ENCODE results near the gene TCHP.

Gene TCHP

GRCh38 chr12:109961201-109961600 lies 61.1 kb downstream of the TCHP start:
- peaks cover 59% of the 10 kb centered on the region for H3K36me3 ChIP-seq
- no peak for DNase-seq
- H3K4me3 ChIP-seq (ENCODE audit: low read depth, low read length), result no peak overlapping the region
- no peak overlapping the region for H3K27ac ChIP-seq
- no peak for TF ChIP-seq CTCF (IDR thresholded peaks at IDR 0.05; ENCODE audit: low read depth, low read length)
- H3K9me3 ChIP-seq (ENCODE audit: severe bottlenecking), result no peaks in the 10 kb centered on the region
- no peaks in the 10 kb centered on the region for H3K27me3 ChIP-seq (ENCODE audit: insufficient read depth, low read depth, severe bottlenecking)

- no peak for TF ChIP-seq CTCF (IDR thresholded peaks at IDR 0.05; ENCODE audit: low read depth, low read length)
- DNase-seq, result no peak
- H3K27ac ChIP-seq, result no peak overlapping the region
- H3K4me3 ChIP-seq (ENCODE audit: low read depth, low read length), result no peak overlapping the region
- H3K36me3 ChIP-seq, result peaks cover 59% of the 10 kb centered on the region
- no peaks in the 10 kb centered on the region for H3K27me3 ChIP-seq (ENCODE audit: insufficient read depth, low read depth, severe bottlenecking)
- no peaks in the 10 kb centered on the region for H3K9me3 ChIP-seq (ENCODE audit: severe bottlenecking)
Observed at GRCh38 chr12:109961612-109962011, 61.5 kb downstream of the TCHP start.

GRCh38 chr12:109962398-109962797 lies 62.3 kb downstream of the TCHP start:
- Histone ChIP-seq H3K27ac (no peak overlapping the region; the same call in 1 of the 2 replicates), H3K9me3 (ENCODE audit: severe bottlenecking) (no peaks in the 10 kb centered on the region), H3K27me3 (ENCODE audit: insufficient read depth, low read depth, severe bottlenecking) (no peaks in the 10 kb centered on the region), H3K36me3 (peaks cover 56% of the 10 kb centered on the region), H3K4me3 (ENCODE audit: low read depth, low read length) (no peak overlapping the region)
- TF ChIP-seq CTCF (IDR thresholded peaks at IDR 0.05; ENCODE audit: low read depth, low read length), result no peak
- DNase-seq, result peak; percentile 62

- H3K27ac ChIP-seq, result no peak overlapping the region
- H3K4me3 ChIP-seq (ENCODE audit: low read depth, low read length), result no peak overlapping the region
- no peak for DNase-seq
- no peak for TF ChIP-seq CTCF (IDR thresholded peaks at IDR 0.05; ENCODE audit: low read depth, low read length)
- no peaks in the 10 kb centered on the region for H3K27me3 ChIP-seq (ENCODE audit: insufficient read depth, low read depth, severe bottlenecking)
- peaks cover 56% of the 10 kb centered on the region for H3K36me3 ChIP-seq
- H3K9me3 ChIP-seq (ENCODE audit: severe bottlenecking), result no peaks in the 10 kb centered on the region
Observed at GRCh38 chr12:109963330-109963729, 63.3 kb downstream of the TCHP start.

GRCh38 chr12:109963743-109964429 lies 63.8 kb downstream of the TCHP start:
- Histone ChIP-seq H3K36me3 (peaks cover 53% of the 10 kb centered on the region), H3K27me3 (ENCODE audit: insufficient read depth, low read depth, severe bottlenecking) (no peaks in the 10 kb centered on the region), H3K27ac (no peak overlapping the region), H3K9me3 (ENCODE audit: severe bottlenecking) (no peaks in the 10 kb centered on the region), H3K4me3 (ENCODE audit: low read depth, low read length) (no peak overlapping the region)
- DNase-seq, result no peak
- TF ChIP-seq CTCF (IDR thresholded peaks at IDR 0.05; ENCODE audit: low read depth, low read length), result no peak

- peaks cover 52% of the 10 kb centered on the region for H3K36me3 ChIP-seq
- no peaks in the 10 kb centered on the region for H3K9me3 ChIP-seq (ENCODE audit: severe bottlenecking)
- no peak overlapping the region for H3K4me3 ChIP-seq (ENCODE audit: low read depth, low read length)
- H3K27me3 ChIP-seq (ENCODE audit: insufficient read depth, low read depth, severe bottlenecking), result no peaks in the 10 kb centered on the region
- no peak for DNase-seq
- no peak for TF ChIP-seq CTCF (IDR thresholded peaks at IDR 0.05; ENCODE audit: low read depth, low read length)
- H3K27ac ChIP-seq, result no peak overlapping the region
Observed at GRCh38 chr12:109966546-109966945, 66.5 kb downstream of the TCHP start.

Data from WERI-Rb-1 (cell line).